NCI-H2107 (cell line): ENCODE results near the gene KRT23.

Experiments used
- DNase-seq: peaks from one replicate; lab custom pipeline; 2025; lab: John Stamatoyannopoulos, UW

The KRT23 gene

DNA sequence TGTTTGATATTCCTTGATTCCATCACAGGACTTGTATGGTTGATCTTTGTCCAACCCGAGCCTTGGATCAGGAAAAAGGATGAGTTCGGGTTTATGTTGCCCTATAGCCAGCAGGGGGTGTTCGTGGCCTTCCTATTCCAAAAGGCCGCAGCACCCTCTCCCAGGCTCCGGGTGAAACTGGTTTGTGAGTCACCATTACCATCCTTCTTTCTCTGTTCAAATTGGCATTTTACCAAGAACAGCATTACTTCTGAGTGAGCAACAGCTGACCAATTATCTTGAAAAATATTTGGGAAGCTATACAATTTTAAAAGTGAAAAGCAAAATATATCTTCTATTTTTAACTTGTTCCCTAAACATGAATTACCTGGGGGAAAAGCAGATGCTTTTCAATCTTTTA lies 28.1 kb downstream of the KRT23 start:
- DNase-seq: peak; percentile 81

DNA sequence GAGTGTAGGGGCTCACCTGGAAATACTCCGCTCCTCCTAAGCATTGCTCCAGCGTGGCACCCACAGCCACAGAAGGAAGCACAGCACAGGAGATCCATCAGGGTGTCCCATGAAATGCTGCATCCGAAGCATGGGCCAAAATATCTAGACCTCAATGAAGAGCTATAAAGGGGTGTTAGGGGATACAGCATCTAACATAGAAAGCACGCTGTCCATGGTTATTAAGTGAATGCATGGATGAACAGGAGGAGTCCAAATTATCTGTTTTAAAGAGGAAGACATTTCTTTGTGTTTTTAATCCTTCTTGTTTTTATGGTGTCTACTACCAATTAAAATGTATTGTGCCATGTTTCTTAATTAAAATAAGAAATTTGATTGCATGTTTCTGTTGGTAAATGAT lies 30.8 kb downstream of the KRT23 start:
- no peak for DNase-seq

DNA sequence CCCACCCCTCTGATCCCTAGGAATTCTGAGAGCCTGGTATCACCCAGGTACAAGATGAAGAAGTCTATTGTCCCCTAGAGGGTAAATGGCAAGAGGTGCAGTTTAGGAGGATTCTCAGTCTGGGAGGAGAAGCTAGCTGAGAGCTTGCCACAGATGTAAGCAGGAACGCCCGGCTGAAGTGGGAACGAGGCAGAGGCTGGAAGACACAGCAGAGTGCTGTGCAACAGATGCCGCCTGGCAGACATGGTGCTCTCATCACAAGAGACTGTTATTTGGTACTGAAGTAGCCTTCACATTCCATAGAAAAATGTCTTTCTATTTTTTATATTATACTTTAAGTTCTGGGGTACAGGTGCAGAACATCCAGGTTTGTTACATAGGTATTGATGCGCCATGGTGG lies 32.1 kb downstream of the KRT23 start:
- DNase-seq: no peak

DNA sequence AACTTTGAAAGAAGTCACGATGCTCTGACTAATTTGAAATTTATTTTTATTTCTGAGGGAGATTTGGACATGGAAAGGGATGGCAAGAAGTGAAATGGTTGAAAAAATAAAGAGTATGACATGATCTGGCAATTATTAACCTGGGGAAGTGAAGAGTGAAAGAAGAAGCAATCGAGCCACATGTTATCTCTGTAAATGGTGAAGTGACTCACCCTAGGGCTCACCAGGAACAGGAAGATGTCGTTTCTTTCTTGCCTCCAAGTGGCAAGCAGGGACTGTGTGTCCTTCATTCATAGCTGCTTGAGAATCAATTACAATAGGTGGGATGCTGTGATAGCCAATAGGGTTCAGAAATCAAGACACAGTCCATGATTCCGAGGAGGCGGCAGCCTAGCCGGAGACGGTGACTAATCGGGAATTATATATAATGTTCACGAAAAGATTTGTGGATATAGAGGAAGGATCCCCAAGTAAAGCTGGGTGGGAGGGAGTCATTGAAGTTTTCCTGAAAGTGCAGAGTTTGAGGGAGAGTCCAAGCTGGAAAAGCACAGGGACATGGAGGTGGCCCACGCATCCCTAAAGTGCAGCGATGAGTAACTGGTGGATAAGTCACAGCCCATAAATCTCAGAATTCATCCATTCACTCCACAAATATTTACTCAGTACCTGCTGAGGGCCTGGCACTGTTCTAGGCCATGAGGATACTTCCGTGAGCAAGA lies 34.2 kb downstream of the KRT23 start:
- DNase-seq: no peak

DNA sequence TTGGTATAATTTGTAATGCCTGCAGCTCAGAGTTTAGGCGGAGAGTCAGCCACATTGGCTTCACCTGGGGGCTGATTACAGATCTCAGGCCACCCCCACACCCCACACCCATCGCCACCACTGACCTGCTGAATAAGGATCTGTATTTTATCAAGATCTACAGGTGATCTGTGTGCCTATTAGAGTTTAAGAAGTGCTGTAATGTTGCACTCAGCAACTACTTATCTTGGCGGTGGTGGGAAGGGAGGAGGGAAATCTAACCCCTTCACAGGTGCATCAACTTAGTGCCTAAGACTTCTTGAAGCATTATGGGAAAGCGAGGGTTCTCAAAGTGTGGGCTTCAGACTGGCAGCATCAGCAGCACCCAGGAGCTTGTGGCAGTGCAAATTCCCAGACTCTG lies 34.9 kb downstream of the KRT23 start:
- DNase-seq: no peak

DNA sequence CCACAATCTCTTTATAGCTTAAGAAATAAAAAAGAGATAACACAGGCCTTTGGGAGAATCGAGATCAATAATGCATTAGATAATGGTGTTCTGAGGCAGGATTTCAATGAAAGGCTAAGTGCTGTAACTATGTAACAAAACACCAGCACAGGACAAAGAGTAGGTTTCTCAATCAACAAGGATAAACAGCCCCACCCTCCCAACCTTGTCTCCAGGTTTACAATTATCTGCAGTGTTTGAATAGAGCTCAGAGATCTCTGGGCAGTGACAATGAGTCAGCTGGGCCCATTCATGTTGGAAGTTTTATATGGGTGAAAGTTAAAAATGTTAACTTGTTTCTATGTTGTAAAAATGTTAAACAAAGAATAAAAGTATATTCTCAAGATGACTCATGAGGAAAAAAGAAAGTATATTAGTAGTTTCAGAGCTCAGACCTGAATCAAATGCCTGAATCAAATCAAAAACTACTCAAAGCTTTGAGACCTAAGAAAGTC lies 35.4 kb downstream of the KRT23 start:
- peak; percentile 60 for DNase-seq

DNA sequence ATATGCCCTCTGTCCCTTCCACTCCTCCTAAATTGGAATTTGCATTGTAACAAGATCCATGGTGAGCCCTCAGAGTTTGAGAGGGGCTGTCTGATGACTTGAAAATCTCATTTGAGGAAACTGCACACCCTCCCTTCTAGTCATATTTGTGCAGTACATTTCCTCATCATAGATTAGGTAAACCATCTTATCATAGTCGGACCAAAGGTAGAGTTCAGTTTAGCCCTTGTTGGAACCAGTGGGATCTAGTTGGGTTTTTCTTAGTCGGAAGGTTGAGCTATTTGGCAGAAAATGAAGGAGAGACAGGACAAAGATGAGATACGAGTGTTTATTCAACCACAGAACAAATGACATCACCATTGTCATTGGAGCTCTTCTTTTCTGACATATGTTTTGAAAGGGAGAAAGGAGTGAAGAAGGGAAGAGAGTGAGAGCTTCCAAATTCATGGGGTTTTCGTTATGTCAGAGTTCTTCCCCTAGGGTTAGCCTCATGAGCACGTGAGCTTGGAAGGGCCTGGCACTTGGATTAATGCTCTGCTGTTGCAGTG lies 36.6 kb downstream of the KRT23 start:
- DNase-seq: no peak

DNA sequence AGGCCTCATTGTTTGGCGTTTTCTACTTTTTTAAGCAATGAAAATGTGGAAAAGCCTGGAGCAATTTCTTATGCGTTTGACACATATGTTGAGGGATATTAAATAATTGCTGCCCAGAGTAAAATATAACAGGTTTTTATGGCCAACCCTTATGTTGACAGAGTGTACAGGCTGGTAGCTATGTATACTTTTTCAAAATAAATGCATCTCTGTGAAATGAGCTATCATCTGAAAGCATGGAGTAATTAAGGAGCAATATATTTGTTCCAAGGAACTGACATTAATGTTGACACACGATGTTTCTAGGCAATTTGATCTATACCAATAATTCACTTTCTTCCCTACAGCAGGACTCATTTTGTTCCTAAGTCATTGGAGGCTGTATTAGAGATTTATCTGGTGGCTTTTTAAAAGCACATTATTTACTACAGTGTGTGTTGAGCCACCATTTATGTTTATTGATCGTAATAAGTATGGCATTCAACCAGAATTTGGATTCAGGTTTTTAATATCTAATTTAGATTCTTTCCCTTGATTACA lies 40.5 kb downstream of the KRT23 start:
- no peak for DNase-seq

DNA sequence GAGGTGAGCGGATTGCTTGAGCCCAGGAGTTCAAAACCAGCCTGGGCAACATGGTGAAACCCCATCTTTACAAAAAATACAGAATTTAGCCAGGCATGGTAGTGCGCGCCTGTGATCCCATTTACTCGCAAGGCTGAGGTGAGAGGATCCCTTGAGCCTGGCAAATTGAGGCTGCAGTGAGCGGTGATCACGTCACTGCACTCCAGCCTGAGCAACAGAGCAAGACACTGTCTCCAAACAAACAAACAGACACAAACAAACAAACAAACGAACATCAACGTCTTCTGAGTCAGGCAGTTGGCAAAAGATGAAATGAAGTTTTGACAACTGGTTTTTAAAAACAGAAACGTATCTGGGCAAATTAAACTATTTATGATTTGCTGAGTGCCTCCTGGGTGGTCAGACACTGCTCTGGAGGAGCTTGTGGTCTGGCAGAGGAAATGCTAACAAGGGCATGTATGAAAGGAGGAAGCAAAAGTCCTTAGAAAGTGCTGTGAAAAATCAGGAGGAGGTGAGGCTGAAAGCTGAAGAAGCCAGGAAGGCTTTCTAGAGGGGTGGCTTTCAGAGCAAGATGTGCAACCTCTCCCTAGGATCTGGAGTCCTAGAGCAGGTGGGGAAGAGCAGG lies 42.2 kb downstream of the KRT23 start:
- DNase-seq: no peak

DNA sequence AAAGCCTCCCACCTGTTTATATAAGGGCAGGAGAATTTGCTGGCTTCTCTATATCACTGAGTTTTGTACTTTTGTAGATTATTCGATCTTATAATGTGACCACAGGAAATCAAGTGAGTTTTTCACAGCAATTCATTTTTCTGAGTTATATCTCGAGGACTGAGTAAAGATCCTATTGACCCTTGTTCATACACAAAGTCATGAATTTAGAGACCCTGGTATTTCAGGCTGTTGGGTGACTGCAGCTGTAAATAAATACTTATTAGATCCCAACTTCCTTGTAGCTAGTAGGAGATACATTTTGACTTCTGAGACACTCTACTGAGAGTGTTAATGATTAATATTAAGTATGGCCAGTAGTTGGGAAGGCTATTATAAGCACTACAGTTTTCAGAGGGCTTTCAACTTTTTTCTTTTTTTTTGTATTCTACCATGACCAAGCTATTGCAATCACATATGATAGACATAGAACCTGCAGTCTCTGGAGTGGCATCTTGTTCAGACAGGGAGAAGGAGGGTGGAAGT lies 49.2 kb downstream of the KRT23 start:
- DNase-seq: no peak

DNA sequence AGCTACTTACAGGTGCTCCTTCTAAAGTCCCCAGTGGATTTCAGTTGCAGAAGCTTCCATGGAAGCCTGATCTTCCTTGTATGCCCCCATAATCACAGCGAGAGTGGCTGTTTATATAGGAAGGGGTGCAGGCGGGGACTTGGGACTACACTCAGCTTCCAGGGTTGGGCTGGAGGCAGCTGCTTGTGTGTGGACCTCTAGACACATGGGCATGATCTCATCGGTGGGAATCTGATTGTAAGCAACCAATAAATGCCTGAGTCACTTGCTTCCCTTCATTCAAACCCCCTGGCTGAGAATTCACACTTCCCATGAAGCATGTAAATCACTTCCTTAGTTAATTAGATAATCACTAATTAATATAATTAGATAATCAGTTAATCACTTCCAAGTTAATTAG lies 51.4 kb downstream of the KRT23 start:
- DNase-seq: no peak

DNA sequence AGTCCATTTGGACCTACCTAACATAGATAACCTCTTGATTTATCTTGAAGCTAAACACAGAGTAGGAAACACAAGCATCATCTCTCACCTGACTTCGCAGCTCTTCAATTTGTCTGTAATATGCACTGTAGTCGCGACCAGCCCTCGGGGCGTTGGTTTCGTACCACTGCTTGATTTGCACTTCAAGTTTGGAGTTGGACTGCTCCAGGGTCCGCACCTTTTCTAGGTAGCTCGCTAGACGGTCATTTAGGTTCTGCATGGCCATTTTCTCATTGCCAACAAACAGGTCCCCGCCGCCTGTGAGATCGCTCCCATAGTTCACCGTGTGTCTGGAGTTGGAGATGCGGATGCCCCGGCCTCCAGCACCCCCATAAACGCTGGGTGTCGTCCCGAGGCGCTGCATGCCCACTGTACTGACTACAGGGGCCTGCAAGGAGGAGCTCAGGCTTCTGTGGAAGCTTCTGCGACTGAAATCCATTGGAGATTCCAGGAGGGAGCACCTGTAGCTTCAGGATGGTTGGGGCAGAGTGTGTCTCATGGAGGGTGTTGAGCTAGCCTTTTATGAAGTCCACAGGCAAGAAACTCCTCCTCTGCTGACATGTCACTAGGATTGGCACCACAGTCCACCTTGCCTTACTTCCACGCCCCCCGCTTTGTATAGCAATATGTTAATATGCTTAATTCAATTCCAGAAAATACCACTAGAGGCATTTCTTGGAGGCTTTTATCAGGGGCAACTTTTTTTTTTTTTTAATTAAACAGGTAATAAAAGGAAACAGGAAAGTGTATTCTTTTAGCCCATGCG lies 52.5 kb downstream of the KRT23 start, which contains the start of gene KRT20:
KRT20 (minus strand) TSS at position 535 of the 805 bp plus-strand sequence; CDS start at position 478, 57 bp downstream.
- no peak for DNase-seq

DNA sequence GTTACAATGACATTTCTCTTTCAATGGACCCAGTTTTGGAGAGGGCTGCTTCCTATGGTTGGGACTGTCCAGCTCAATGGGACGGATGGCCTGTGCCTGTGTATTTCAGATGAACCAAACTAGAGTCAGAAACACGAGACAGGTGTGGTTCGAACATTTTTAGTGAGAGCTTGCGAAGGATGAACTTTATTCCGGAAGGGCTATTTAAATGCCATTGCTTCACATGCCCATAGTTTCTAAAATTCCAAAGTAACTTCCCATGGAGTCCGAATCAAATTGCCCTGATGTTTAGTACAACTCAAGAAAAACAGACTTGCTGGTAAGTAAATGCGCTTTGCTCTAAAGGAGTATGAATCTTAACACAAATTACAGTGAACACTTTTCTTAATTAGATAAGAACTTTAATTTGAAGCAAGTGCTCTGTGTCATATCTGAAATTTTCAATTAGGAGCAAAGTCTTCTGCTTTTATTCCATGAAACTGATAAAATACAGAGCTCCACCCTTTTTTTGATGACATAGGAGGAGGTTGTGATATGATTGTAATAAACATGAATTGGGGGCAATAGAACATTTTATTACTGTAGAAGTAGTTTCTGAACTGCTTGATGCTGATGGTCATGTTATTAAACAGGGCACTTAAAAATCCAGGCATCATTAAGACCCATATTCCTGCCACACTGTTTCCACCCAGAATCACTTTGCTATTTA lies 53.7 kb downstream of the KRT23 start:
- no peak for DNase-seq

DNA sequence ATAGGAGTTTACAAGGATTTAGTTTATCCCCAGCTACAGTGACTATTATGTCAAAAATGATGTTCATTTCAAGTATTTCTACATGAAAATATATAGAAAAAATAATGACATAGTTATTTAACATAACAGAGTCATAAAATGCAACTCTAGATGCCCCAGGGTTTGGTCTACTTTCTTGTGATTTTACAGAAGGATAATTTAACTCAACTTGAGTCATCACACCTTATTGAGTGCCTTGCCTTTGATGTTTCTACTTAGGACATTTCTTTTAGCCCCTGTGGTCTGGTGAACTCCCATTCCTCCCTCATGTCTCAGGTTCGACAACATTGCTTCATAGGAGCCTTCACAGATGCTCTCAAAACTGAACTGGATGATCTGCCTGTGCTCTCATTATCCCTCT lies 54.4 kb downstream of the KRT23 start:
- DNase-seq: no peak

DNA sequence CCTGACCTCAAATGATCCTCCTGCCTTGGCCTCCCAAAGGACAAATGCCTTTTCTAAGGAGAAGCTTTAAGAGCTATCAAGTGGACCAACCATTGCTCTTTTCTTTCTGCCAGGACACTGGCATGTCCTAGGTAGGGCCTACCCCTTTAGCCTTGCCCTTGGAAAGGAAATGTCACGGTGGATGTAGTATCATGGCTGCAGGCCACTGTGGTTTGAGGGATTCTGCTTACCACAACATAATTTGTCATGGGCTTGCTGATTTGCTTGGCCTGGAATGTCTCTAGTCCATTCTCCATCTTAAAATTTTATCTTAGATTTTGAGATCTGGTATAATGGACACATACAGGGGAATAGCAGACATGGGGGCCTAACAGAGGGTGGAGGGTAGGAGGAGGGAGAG lies 58.4 kb downstream of the KRT23 start:
- DNase-seq: no peak

DNA sequence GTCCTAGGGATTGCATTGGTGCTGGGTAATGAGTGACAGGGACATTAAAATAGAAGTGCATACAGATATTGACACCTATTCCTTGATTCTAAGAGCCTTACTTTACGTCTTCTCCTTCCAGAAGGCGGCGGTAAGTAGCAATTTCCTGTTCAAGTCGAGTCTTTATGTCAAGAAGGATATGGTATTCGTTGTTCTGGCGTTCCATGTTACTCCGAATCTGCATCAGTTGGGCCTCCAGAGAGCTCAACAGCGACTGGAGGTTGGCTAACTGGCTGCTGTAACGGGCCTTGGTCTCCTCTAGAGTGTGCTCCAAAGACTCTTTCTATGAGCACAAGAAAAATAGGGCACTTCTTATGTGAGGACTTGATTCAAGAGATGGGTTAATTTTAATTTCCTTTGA lies 59.4 kb downstream of the KRT23 start:
- DNase-seq: no peak

DNA sequence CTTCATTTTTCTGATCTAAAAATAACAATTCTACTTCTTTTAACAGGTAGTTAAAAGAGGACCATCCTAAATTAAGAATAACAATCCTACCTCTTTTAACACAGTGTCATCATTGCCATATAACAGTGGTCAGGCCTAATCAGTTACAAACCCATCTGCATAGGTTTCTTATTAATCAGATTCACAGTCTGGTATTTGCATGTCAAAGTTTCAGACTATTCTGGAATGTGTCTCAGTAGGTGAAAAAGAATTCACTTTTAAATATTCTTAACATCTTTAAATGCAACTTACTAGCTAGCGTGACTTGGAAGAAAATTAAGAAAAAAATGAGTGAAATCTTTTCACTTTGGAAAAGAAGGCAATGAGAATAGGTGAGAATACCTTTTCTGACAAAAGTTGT lies 63.6 kb downstream of the KRT23 start:
- DNase-seq: no peak

DNA sequence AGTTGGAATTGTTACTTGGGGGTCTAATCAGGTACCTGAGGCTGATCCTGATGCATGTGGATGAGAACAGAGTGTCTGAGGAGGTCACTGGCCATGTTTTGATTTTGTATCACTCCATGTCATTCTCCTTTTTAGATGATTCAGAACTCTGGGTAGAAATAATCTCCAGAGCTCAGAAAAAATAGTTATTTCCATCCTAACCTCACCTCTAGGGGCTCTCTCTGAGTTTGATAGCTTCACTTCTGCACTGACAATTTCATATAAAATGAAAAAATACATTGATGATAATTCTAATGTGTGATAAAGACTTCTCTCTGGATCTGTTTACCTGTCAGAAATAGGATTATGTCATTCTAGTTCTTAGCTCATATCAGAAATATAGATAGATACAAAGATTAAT lies 64.2 kb downstream of the KRT23 start:
- DNase-seq: no peak
